Fibroblast of skin of scalp (primary cell): Measurements from ENCODE around the gene RPL38. TPM values are rescaled to one million over a fixed set of nuclear protein-coding genes. Genes with fewer than 3 reads are reported as not detected.

Source experiments
- DNase-seq: peaks from one replicate; pipeline ENCODE4 v3.0.0-alpha.2; 2013
- polyA plus RNA-seq, 2 experiments: library from polyadenylated mRNA; unstranded; fragments of 120-200 nt; gene quantifications; one replicate each; pipeline ENCODE4 v1.2.1, GENCODE V29; 2013; ENCODE audit not compliant: insufficient read length in 2 of 2

The RPL38 gene
- polyA plus RNA-seq (2013, experiment 1 of 2; ENCODE audit: insufficient read length): 1,056 TPM
- 882 TPM for polyA plus RNA-seq (2013, experiment 2 of 2; ENCODE audit: insufficient read length)

GRCh38 chr17:74203439-74204240, at the start of gene RPL38:
Gene RPL38 (plus strand): TSS chr17:74203678. CDS start chr17:74203956, 278 bp downstream.
- peak; percentile 97 for DNase-seq

- no peak for DNase-seq
These were observed 49.6 kb upstream of the RPL38 start for GRCh38 chr17:74153821-74154430.

- no peak for DNase-seq
These were observed 46.6 kb upstream of the RPL38 start for GRCh38 chr17:74156878-74157277.

GRCh38 chr17:74157366-74157765, 46.1 kb upstream of the RPL38 start:
- no peak for DNase-seq

- no peak for DNase-seq
These were observed 44.7 kb upstream of the RPL38 start for GRCh38 chr17:74158761-74159160.

- DNase-seq: no peak
These were observed 44.1 kb upstream of the RPL38 start for GRCh38 chr17:74159226-74159840.

GRCh38 chr17:74160656-74161502, 42.6 kb upstream of the RPL38 start:
- DNase-seq: no peak

GRCh38 chr17:74161503-74161875, 42.0 kb upstream of the RPL38 start:
- DNase-seq: no peak

GRCh38 chr17:74163271-74163821, 40.1 kb upstream of the RPL38 start:
- DNase-seq: no peak

GRCh38 chr17:74163836-74164235, 39.6 kb upstream of the RPL38 start:
- DNase-seq: no peak

- DNase-seq: no peak
These were observed 38.9 kb upstream of the RPL38 start for GRCh38 chr17:74164446-74165045.

GRCh38 chr17:74165797-74166365, 37.6 kb upstream of the RPL38 start:
- no peak for DNase-seq

GRCh38 chr17:74170924-74171323, 32.6 kb upstream of the RPL38 start:
- DNase-seq: no peak

GRCh38 chr17:74172700-74173099, 30.8 kb upstream of the RPL38 start:
- DNase-seq: no peak

- DNase-seq: peak; percentile 71
These were observed 26.9 kb upstream of the RPL38 start for GRCh38 chr17:74176546-74177001.

- DNase-seq: peak; percentile 18
These were observed 26.4 kb upstream of the RPL38 start for GRCh38 chr17:74177018-74177450.

GRCh38 chr17:74179576-74179975, 23.9 kb upstream of the RPL38 start:
- no peak for DNase-seq

GRCh38 chr17:74180336-74180735, 23.1 kb upstream of the RPL38 start:
- no peak for DNase-seq

GRCh38 chr17:74181341-74181740, 22.1 kb upstream of the RPL38 start:
- DNase-seq: no peak

- DNase-seq: no peak
These were observed 21.3 kb upstream of the RPL38 start for GRCh38 chr17:74182041-74182723.

- no peak for DNase-seq
These were observed 20.1 kb upstream of the RPL38 start for GRCh38 chr17:74183411-74183810.
